HG03095 (cell line): Measurements from ENCODE around the gene FANCC.
"Not testable (repeated sequence)": the region's sequence is repeated elsewhere in the genome, so short reads cannot be mapped to it uniquely, and the experiment has no call there.

Source experiments
- ATAC-seq: cut with Tn5 transposase; IDR thresholded peaks from one replicate; pipeline ENCODE4 v1.9.1; 2021; ENCODE audit warnings: moderate library complexity; ENCODE audit not compliant: unreplicated experiment

The FANCC gene

DNA sequence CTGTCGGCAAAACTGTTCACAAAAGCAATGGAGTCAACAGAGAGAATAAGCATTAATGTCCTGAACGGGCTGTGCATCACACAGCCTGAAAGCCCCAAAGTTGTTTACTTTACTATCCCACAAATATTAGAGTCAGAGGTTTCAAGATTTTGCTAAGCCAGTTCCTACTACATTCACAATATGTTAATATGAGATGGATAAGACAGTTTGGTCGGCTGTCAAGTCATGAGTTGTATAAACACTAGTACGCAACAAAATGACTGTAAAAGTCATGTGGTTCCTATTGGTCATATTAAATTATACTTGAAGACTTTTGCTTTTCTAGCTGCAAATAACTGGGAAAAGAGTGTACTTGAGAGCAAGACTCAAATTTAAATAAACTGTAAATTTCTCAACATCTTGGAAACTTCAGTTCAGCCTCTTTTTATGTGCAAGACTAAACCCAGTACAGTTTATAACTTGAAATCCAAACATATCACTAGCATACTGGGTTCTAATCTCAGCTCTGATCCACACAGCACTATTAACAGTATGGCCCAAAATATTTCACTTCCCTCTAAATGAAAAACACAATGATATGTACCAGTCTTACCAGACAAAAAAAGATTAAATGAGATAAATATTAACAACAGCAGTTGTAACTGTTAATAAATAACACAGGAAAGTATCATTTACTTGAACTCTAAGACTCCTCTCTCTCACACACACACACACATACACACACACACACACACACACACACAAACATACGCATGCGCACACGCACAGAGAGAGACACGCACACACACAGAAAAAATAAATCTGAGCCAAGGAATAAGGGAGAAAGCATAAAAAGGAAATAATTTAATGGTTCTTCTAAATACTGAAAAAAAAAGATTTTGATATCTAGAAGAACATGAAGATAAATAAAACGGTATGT lies 33.1 kb downstream of the FANCC start:
- ATAC-seq: no peak

DNA sequence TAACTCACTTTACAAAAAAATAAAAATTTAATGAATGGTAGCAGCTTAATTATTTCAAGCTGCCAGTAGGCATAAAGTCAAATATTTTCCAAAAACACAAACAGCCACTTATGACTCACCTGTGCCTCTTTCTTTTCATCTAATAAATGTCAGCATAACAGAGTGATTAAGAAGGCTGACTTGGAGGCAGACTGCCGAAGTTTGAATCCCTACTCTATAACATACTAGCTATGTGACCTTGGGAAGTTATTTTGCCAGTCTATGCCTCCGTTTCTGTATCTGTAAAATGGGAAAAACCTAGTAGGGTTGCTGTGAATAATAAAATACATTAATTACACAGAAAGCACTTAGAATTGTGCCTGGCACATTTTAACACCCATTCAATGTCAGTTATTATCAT lies 33.8 kb downstream of the FANCC start:
- ATAC-seq: no peak

DNA sequence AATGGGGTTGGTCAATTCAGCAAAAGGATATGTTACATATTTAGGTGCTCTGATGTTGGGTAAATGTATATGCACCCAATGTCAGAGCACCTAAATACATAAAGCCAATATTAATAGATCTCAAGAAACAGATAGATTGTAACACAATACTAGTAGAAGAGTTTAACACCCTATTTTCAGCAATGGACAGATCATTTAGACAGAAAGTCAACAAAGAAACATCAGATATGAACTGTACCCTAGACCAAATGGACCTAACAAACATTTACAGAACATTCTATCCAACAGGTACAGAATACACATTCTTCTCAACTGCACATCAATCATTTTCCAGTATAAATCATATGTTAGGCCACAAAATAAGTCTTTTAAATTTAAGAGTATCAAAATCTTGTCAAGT lies 35.2 kb downstream of the FANCC start:
- ATAC-seq: no peak

DNA sequence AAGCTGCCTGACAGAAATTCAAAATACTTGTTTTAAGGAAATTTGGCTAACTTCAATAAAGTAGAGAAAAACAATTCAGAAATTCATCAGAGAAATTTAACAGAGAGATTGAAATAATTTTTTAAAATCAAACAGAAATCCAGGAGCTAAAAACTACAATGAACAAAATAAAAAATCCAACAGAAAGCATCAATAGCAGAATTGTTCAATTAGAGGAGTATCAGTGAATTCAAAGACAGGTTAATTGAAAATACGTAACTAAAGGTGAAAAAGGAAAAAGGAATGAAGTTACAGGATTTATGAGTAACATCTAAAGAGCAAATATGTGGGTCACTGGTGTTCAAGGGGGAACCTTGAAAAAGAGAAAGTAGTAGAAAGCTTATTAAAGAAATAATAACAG lies 36.8 kb downstream of the FANCC start:
- no peak for ATAC-seq

DNA sequence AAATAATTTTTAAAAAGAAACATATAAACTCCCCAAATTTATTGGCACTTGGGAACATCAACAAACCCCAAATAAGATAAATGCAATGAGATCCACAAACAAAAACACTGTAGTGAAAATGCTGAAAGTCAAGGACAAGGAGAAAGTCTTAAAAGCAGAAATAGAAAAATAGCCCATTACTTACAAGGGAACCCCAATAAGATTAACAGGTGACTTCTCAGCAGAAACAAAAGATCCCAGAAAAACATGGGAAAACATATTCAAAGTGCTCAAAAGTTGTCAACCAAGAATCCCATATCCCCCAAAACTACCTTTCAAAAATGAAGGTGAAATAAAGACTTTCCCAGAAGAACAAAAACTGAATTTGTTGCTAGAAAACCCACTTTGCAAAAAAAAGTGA lies 40.0 kb downstream of the FANCC start:
- ATAC-seq: no peak

DNA sequence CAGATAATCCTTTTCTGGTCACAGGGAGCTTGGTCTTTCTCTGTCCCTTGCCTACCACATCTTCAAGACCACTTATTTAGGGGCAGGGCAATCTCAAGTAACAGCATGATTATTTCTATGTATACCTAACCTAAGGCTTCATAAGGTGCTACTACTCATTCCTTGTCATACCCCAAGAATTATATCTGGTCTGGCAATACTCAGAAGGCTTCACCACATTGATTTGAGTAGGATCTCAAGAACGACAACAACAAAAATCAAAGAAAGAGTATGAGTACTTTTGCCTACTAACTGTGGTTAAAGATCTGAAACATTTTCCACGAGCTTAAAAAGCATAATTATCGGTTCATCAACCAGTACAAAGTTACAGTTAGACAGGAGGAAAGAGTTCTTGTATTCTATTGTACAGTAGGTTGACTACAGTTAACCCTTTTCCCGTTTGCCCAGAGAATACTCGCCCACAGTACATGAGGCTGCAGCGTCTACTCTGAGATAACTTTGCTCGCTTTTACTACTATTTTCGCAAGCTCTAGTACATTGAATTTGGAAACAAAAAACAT lies 41.0 kb downstream of the FANCC start:
- ATAC-seq: no peak

DNA sequence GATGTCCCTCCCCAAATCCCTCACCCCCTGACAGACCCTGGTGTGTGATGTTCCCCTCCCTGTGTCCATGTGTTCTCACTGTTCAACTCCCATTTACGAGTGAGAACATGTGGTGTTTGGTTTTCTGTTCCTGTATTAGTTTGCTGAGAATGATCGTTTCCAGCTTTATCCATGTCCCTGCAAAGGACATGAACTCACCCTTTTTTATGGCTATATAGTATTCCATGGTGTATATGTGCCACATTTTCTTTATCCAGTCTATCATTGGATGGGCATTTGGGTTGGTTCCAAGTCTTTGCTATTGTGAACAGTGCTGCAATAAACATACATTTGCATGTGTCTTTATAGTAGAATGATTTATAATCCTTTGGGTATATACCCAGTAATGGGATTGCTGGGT lies 43.3 kb downstream of the FANCC start:
- ATAC-seq: not testable (repeated sequence)

DNA sequence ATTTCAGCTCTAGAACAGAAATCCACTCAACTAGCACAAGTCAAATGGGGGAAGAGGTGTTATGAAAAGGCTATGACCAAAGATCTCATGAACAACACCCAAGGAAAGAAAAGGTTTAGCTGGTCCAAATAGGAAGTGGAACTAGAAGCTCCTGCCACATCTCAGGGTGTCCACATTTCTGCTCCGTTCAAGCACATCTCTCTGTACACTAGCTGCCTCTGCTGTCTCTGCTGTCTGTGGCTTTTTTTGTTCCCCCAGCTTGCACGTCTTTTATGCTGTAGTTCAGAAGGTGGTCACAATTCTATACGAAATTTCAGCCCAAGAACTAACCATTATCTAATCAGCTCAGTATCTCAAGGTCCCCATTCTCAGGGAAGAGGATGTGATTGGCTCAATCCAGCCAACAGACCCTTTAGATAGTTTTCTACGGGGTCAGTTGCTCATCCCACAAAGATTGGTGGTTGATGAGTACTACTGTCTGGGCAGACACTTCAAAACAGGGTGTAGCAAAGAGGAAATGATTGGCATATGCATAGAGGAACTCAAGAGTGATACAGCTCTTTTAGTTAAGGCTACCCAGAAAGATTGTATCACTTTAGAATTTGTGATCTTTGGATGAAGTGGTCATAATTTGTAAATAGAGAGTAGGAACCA lies 44.0 kb downstream of the FANCC start:
- ATAC-seq: no peak

DNA sequence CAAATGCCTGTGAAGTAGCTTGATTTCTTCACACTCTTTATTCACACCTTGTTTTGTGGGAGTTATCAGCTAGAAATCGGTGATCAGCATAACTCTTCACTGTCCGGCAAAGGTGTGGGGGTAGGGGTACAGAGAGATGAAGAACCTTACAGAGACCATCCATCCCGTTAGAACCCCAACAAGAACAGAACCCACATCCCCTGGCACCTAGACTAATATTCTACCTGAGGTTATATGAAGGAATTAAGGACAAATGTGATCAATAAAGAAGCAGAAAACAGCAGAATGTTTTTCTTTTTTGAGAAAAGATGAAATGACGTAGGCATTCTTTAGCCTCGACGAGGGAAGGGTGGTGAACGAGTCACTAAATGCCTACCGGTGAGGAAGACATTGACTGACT lies 44.7 kb downstream of the FANCC start:
- no peak for ATAC-seq

DNA sequence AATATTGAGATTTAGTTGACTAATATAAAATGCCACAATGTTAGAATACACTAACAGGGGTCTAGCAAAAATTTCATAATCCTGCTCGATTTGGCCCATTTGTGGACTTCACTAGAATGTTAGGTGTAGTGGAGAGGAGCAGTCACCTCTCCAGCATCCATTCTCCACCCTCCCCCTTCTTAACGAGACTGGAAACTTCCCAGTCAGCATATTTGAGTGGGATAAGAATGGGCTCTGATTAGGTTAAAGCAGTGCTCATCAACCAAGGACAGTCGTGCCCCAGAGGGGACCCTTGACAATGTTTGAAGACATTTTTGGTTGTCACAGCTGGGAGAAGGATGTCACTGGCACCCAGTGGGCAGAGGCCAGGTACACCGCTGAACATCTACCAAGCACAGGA lies 46.7 kb downstream of the FANCC start:
- ATAC-seq: no peak

DNA sequence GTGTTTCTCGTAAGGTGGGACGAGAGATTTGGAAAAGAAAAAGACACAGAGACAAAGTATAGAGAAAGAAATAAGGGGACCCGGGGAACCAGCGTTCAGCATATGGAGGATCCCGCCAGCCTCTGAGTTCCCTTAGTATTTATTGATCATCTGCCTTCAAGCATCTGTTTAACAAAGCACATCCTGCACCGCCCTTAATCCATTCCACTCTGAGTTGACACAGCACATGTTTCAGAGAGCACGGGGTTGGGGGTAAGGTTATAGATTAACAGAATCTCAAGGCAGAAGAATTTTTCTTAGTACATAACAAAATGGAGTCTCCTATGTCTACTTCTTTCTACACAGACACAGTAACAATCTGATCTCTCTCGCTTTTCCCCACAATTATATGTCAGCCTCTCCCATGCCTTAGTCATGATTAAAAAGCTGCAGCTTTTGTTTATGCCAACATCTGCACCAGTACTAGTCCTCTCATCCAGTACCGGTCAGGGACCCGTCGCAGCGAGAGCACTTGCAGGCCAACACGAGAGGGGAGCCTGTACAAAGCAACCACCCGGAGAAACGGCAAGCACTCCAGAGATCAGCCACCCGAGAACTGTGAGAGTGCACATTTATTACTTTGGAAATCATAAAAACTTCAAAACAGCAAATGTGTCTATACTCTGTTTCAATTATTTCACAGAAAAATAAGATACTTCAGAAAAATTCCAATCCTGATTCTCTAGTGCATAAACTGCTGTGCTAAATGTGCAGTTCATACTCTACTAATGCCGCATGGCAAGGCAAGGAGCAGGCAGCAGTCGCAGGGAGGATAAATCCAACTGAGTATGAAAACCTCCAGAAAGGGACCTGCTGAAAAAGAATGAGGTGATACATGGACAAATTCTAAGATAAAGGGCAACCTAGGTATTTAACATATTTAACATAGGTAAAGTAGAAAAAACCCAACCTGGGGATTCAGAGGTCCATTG lies 47.4 kb downstream of the FANCC start:
- not testable (repeated sequence) for ATAC-seq

DNA sequence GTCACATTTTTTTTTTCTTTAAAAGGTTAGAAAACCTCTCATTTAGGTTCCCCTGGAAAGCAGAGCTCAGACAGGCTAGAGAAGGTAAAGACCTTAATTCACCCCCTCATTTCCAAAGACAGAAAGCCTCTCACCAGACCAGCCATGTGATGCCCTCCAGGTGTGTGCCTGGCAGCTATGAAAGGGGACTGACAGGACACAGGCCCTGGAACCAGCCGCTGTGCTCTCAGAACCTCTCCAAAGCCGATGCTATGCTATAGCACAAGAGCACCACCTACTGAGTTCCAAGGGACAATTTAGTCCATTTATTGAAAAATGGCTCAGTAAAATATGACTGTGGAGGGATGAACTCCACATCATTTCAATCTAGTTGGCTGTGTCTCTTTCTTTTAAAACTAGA lies 48.8 kb downstream of the FANCC start:
- no peak for ATAC-seq

DNA sequence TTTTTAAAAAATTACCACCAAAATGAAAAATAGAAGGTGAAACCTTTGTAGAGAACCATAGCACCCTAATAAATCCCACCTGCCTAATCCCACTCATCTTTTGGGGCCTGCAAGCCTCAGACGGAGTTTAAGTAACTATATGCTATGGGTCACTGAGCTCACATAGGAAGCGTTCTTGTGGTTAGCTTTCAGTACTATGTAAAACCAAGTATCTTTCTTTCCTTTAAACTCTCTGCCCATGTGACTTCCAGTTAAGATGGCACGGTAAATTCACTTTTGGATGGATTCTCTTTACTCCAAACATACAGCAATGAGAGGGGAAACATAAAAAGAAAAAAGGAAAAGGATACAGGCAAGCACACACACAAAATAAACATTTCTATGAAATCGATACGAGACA lies 50.9 kb downstream of the FANCC start:
- peak; percentile 61 for ATAC-seq

DNA sequence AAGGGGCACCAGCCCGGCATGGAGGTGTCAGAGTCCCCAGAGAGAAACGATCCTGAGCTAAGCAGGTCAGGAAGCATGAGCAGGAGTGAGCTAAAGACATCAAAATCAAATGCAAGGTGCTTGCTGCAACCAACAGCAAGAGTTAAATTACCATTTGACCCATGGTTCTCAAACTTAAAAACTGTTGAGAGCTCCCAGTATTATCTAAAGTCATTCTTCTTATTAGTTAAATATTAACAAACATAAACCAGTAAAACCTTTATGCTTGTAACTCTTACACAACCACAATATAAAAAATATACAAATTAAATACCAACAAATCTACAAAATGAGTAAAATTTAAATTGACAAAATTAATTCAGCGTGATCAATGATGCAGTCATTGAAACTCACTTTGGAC lies 51.5 kb downstream of the FANCC start:
- ATAC-seq: no peak

DNA sequence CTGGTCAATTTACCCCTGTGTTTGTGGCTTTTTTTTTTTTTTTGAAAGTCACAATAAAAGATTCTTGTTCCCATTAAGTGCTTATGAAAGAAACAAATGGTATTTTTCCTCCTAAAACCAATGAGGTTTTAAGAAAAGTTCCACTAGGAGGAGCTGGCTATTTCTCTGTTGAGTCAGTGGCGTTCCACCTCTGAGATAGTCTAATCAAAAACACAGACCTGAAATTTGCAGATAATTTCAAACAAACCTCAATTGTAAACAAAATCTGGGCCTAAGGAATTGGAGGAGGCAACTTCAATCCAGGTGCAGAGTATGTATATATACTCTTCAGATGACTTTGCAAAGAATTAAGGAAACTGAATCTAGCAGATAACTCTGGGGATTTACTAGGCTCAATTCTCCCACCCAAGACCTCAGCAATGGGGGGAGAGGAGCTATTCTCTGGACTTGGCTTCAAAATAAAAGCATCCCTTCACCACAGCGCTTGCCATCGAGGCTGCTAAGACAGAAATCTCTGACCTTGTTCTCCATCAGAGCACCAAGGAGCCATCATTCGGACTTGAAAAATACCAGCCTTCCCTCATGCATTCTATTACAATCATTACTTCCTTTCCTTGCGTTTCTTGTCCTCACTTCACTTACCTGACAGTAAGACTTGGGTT lies 52.4 kb downstream of the FANCC start:
- ATAC-seq: no peak

DNA sequence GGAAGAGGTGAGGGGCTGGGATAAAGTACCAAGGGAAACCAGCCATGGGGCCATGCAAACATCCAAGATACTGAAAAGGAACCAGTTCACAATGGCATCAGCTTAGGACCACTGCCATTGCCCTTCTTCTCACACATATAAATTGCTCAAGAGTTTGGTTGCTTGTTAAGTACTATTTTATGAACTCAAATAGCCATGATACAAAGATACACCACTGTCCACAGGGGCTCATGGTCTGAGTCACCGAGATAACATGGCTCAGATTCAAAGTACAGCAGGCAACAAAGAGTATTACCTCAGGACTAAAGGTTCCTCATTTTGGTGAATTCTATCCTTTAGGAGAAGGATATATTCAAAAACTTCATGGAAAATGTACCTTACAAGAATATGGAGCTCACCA lies 55.6 kb downstream of the FANCC start:
- no peak for ATAC-seq

DNA sequence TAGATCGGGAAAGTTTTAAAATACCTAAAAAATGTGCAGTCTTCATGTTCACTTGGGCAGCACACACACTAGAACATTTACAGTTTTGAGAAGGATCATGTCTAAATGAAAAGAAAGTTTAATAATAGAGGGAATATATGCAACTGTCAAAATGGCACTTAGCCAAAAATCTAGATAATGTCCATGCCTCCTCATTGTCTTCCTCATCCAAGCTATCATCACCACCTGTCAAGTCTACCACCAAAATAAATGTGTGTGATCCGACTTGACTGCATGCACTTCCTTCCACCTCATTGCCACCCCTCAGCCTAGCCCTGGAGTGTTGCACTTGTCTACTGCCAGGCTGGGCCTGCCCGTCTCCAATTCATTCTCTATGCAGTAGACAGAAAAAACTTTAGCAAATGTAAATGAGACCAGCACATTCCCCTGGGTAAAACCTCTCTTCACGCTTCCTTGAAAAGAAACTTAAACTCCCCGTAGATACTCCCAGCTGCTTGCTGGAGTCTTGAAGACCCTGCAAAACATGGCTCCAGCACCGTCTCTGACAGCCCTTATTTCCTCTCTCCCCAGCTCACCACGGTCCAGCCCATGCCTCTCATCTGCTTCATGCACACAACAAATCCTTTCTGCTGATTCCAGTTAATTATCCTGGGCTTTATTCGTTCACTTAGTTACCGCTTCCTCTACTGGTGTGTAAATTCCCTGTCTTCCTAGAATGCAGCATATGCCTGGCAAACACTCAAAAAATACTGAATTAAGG lies 66.9 kb downstream of the FANCC start:
- ATAC-seq: no peak

DNA sequence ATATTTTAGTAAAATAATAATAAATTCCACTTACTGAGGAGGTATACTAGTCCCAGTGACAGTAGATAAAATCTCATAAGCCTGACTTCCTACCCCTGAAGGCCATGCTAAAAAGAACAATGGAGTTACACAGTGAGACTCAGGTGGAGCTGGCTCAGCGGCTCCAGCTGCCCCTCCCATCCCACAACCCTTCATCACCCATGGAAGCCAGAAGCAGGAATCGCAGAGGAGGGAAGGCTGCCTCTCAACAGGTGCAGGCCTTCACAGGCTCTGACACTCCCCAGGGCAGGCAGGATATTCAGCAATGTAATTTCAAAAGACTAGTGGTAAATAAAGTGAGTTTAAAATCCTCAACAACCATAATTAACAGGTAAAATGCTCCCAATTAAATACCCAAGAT lies 67.5 kb downstream of the FANCC start:
- ATAC-seq: no peak

DNA sequence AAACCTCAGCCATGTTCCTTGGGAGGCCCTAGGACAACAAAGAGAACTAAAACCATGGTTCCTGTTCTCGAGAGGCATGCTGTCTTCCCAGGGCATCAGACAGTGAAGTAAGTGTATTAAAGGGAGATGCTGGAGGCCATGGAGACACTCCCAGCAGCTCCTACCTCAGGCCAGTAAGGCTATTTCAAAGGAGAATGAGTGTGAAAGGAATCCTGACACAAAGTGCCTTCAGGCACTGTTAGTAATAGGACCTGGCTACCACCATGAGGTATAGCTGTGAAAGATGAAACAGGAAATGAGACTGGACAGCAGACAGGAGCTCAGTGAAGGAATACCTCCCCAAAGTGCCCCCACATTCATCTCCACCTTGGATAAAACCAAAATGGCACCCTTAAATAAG lies 71.0 kb downstream of the FANCC start:
- no peak for ATAC-seq

DNA sequence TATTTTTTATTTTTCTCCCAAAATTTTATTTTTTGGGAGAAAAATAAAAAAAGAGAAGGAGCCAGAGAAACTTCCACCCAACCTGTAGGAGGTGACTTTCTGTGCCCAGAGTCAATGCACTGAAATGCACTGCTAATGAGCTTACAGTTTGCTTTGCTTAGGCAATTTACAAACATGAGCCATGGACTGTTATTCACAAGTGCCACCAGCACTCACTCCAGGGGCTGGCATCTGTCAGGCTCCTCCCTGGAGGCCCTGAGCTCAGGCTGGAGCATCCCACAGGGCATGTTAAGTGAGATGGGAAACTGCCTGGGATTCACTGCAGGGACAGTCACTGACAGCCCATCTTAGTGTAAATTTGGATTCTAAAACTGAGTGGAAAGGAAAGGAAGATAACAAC lies 74.9 kb downstream of the FANCC start:
- no peak for ATAC-seq
